ENCODE data around the gene B4GALNT3. TPM values are rescaled to one million over a fixed set of nuclear protein-coding genes. Genes with fewer than 3 reads are reported as not detected.

The B4GALNT3 gene
- total and polyA plus RNA-seq, 2 of the 13 experiments (the other 11 are each of a cell fraction or from before 2014, with no cell fraction given): 3.2 to 4.4 TPM

- TF ChIP-seq ZNF281 (CRISPR knock-in tag; IDR thresholded peaks at IDR 0.05; ENCODE audit: borderline replicate concordance): 0 out of 2 replicates have a peak, but pooled peaks have one; percentile 9
- TF ChIP-seq SP5 (CRISPR knock-in tag; IDR thresholded peaks at IDR 0.05; ENCODE audit: borderline replicate concordance, low read depth): peak; percentile 72
- no peak for TF ChIP-seq DNMT1 (CRISPR knock-in tag; IDR thresholded peaks at IDR 0.05)
- TF ChIP-seq ZFP36L1 (CRISPR knock-in tag; IDR thresholded peaks at IDR 0.05): no peak
- TF ChIP-seq KAT2B (IDR thresholded peaks at IDR 0.05; ENCODE audit: borderline replicate concordance, low read depth, low read length): no peak
- 0 out of 2 replicates have a peak, but pooled peaks have one; percentile 18 for TF ChIP-seq ZBTB2 (CRISPR knock-in tag; IDR thresholded peaks at IDR 0.05; ENCODE audit: low read depth)
- no peak for TF ChIP-seq KLF13 (CRISPR knock-in tag; IDR thresholded peaks at IDR 0.05)
- TF ChIP-seq REST (IDR thresholded peaks at IDR 0.05; ENCODE audit: borderline replicate concordance in 1 of 2, low read depth in 1 of 2, low read length in 2 of 2): no peak
- TF ChIP-seq TARDBP (CRISPR knock-in tag; IDR thresholded peaks at IDR 0.05): 0 out of 2 replicates have a peak, but pooled peaks have one; percentile 35
- peak; percentile 4; the same call in 1 of the 2 replicates for TF ChIP-seq NFAT5 (CRISPR knock-in tag; IDR thresholded peaks at IDR 0.05)
- no peak for TF ChIP-seq ZNF251 (CRISPR knock-in tag; IDR thresholded peaks at IDR 0.05)
Measured at GRCh38 chr12:570921-571794, 111.4 kb downstream of the B4GALNT3 start (continued).
